Glomerular visceral epithelial cell (primary cell): ENCODE results near the gene SH3RF1.

ENCODE experiments used
- DNase-seq: peaks from one replicate; pipeline ENCODE4 v3.0.0-alpha.2; 2016; ENCODE audit errors: extremely low spot score

Gene SH3RF1

DNA sequence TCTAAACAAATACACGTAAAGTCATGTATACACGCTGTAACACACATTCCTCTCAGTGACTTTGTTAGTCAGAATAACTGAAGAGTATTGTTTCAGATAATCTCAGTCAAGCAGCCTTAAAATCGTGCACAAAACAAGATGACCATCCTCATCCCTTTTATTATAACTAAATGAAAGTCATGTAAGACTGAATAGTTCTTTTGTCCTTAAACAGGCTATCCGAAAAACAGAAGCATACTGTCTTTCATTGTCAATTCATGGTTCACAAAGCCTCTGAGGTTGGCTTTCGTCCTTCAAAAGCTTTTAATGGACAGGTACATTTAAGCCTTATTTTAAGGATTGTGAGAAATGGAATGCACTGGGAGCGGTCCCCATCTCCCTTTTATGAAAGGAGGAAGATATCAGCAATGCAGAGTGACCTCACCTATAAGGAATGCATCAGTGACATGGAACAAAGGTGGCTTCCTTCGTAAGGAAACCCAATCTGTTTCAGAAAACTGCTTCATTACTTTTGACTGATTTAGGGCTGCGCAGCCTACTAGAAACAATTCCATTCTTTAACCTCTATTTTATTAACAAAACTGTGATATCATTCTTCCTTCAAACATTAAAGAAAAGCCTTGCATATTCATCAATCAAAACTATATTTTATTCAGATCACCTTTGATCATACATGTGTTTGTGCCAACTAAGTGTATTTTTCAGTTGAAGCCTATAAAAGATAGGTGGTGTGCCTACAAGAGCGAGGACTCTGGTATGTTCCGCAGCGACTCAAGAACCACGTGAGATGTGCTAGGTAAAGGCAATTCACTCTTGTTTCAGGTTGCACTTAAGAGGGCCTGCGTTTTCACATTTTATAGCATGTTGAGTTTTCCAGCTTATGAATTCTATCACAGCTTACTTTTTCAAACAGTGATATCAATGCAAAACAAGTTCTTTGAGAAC is 19.2 kb downstream of the SH3RF1 start:
- peak; percentile 68 for DNase-seq

DNA sequence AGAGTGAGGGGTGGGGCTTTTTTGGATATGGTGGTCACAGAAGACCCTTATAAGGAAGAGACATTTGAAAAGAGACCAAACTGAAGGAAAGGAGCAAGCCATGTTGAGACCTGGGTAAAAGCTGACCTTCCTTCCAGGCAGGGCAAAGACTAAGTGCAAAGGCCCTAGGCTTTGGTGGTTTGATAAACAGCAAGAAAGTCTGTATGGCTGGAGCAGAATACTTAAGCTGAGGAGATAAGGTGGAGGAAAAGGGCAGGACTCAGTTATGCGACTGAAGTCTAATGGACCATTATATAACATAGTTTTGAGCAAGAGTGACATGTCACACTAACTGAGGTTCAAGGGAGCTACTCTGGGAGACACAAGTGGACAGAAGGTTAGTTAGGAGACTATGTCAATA is 20.0 kb downstream of the SH3RF1 start:
- no peak for DNase-seq

DNA sequence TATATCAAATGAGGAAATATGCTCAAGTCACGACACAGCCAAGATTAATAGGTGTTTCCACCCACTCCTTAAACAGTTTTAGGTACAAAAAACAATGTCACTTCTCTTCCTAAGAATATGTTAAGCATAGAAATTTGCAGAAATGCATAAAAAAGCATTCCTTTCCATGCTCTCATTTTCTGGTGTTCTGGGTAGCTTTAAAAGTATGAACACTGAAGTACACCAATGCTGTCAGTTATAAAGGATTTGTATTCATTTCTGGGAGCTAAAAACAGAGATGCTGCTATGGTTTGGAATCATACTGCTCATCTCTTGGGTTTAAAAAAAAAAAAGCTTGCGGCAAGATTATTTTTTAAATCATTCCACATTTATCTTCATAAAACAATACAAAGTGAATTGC is 20.8 kb downstream of the SH3RF1 start:
- no peak for DNase-seq

DNA sequence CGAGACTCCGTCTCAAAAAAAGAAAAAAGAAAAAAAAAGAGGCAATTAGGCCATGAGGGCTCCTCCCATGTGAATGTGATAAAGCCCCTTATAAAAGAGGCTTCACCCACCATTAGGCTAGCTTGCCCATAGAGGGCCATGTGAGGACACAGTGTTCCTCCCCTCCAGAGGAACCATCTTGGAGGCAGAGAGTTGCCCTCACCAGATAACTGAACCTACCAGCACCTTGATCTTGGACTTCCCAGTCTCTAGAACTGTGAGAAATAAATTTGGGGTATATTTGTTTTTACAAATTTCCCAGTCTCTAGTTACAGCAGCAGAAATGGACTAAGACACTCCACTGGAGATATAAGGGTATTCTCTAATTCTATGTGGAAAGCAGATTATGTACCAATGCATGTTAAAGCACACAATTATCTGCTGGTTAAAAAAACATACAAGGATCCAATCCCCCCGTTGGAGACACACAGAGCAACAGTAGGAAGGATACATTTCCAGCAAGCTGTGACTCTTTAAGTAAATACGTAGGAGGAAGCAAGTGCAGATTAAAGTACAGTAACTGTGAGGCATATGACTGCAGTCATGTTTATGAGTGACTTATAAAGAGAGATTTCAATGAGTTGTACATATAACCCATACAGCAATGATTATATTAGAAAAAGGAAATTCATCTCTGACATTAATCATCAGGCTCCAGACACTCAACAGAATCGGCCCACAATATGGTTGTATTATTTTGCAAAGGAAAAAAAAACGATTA is 21.4 kb downstream of the SH3RF1 start:
- DNase-seq: peak; percentile 77

DNA sequence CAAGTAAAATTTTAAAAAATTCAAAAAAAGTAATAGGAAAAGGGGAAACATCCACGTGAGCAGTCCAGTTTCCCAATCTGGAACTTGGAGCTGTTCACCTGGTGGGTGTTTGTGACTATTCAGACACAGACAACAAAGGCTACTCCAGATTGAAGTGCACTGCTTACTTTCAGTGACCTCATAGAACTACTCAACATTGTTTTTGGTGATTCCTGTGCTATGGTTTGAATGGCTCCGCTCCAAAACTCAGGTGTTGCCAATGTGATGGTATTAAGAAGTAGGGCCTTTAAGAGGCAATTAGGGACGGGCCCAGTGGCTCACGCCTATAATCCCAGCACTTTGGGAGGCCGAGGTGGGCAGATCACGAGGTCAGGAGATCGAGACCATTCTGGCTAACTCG is 22.1 kb downstream of the SH3RF1 start:
- DNase-seq: no peak

DNA sequence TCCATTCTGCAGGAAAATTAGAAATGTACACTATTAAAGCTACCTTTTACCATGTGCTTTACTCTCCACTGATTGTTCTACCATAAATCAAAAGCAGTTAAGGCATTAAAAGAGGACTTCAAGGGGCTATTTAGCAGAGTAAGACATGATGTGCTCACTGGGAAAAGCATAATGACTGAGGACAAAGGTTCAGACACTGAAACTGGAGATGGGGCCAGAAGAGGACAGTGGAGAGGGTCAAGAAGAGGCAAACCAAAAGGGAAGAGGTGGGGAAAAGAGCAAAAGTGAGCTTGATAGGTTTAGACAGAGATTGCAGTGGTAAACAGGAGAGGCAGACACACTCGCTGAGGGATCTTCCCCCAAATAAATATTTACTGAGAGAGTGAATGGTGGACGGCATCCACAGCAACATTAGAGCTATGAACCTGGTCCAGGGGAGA is 23.8 kb downstream of the SH3RF1 start:
- no peak for DNase-seq

DNA sequence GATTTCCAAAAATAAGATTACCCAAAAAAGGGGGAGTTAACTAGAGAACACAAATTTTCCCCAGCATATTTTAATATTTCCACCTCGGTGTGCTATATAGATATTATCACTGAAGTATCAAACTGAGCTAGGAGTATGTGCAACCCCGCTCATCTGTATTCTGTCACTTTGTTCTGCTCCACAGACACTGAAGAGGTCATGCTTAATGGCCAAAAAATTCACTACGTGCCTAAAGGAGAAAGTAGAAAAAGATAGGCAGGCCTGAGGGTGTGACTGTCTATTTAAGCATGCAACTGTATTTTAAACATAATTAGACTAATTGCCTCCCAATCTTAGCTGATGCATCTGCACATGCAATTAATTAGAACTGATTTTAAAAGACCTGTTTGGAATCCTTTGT is 24.5 kb downstream of the SH3RF1 start:
- no peak for DNase-seq

DNA sequence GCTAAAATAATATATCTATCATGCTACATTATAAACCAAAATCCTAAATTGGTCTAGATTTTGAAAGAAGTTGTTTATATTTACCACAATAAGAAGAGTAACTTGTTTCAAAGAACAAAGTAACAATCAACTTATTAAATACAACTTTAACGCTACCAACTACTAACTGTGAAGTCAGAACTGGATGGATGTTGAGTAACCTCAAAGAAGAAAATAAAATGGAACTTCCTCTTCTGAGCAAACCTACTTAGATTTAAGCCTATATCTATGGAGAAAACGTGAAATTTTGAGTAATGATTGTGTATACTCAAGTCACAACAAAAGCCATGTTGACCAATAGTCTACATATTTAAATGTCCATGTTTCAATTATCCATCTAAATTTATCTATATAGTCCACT is 25.7 kb downstream of the SH3RF1 start:
- no peak for DNase-seq

DNA sequence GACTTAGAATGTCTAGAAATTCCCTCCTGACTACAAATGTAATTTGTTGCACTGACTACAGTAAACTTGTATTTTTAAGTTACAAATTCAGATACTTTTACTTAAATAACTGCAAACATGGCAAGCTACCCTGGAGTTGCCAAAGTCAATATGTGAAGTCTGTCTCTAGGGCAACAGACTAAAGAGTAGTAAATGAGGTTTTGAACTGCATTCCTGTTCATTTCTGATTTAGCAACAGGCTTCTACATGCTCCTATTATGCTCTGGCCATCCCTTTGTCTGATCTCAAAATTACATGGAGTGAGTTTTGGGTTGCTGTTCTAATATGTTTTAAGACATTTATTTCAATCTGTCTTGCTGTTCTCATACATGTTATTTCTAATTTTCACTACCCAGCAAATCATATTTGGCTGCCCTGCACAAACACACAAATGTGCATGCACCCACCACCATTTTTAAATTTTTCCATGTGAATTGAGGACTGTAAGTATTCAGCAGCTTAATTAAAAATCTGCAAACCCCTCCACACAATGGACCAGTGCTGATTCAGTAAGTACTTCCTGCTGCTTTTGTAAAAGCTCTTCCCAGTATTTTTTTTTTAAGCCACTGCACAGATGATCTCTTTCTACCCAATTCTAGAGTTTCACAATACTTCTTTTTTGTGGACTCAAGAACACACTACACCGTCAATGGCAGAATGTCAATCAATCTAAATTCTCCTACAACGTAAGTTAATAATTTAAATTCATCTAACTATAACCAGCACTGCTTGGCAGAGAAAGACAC is 26.7 kb downstream of the SH3RF1 start:
- peak; percentile 43 for DNase-seq

DNA sequence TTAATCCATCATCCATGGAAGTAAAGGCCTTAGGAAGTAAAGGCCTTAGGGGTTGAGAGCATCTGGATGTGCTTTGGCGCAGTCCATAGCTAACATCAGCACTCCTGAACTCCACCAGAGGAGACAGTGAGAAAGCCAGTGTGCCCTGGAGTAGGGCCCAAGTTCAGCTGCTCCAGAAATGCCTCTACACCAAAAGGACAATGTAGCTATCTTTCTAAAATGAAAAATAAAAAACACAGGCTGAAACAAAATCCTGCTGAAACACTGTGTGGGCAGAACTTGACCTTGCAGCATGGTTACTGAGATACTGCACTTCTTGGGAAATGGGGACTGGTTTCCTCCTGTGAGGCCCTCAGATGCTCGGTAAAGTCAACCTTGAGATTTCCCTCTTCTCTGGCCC is 29.3 kb downstream of the SH3RF1 start:
- DNase-seq: no peak

DNA sequence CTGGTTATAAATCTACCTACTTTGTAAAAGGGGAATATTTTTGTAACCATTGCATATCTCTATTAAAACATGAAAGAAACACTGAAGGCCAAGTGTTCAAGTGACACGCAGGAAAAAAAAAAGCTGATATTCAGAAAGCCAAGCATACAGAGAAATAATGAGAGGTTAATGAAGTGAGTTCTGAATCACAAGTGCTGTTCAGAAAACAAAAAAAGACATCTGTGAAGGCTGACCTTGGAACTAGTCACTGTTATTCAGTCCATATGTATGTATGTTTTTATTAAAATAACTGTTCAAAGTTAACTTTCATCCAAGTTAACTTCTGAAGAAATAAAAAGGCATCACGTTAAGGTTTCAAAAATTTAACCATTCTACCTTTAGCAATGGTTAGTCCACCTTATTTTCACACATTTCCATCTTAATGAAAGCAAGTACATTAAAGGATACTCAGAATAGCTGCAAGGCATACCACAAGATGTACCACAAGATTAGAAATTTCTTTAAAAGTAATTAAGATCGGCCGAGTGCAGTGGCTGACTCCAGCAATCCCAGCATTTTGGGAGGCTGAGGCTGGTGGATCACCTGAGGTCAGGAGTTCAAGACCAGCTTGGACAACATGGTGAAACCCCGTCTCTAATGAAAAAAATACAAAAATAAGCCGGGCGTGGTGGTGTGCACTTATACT is 31.4 kb downstream of the SH3RF1 start:
- no peak for DNase-seq

DNA sequence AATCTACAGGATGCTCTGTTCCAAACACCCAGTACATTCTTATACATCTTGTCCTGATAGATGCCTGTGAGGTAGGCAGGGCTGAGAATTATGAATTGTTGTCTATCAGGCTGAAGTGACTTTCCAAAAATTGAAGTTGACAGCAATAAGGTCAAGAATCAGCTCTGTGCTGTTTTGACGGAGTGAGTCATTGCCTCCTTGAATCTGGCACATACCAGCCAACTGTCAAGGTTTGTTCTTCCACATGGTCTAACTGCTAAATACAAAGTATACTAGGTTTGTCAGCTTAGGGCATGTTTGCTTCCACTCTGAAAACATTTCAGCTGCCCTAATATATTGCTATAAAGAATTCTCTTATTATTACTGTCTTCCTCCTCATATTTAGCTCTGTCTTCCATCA is 32.3 kb downstream of the SH3RF1 start:
- DNase-seq: no peak

DNA sequence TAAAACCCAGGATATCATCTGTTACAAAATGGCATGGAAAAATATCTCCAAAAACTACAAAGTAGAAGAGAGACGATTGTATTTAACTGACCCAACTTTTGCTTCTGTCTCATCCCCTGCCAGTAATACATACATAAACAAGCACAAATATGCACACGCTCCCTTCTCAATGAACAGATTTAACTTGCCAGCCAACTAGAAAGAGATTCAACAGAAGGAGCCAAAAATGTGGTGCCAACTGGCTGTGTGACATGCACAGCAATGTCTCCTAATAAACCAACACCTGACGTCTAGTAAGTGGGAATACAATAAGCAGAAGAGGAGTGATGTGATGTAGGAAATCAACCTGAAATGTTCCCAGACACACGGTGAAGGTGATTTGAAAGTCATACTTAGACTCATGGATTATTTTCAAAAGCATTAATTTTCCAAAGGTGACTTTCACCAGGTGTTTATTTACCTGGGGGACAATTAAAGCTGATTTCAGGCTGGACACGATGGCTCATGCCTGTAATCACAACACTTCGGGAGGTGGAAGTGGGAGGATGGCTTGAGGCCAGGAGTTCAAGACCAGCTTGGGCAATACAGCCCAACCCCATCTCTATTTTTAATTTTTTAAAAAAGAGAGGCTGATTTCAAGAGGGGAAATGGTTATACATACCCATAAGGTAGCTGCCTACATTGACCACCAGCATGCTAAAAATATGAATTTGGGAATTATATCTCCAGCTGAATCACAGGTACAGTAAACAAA is 33.7 kb downstream of the SH3RF1 start:
- DNase-seq: no peak

DNA sequence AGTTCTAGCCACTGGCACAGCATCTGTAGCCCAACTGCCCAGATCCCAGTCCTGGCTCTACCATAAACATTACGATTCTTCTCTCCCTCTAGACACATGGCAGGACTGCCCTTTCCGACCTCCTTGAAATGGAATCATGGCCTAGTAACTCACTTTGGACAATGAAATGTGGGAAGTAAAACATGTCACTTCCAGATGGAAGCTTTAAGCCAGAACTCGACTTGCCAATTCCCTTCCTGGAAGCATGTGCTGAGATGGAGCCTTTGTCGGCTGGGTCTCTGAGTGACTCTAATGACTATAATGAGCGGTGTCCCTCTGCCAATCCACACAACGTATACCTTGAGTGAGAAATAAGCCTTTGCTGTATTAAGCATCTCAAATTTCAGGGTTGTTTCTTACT is 34.7 kb downstream of the SH3RF1 start:
- no peak for DNase-seq

DNA sequence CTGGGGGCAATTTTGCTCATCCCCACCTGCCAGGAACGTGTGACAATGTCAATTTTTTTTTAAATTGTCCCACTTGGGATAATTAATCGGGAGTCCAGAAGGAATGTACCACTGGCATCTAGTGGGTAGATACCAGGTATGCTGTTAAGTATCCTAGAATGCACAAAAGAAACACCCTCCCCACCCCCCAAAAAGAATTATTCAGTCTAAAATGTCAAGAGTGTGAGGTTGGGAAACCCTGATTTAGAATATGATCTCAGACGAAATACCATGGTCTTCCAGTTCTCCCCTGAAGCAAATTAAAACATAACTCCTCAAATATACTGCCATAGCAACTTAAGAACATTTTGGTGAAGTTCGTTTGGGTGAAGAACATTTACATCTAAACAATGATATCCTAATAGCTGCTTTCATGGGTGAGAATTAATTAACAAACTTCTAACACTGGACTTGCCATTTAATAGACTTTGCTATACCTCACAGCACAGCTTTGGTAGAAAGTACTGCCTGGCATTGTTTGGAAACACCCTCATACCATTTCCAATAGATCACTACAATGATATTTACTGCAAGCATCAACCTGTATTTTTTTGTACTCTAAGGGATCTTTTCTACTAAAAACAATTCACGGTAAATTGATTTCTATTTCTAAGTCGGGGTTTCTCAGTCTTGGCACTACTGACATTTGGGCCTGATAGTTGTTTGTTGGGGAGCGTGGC is 36.5 kb downstream of the SH3RF1 start:
- DNase-seq: no peak

DNA sequence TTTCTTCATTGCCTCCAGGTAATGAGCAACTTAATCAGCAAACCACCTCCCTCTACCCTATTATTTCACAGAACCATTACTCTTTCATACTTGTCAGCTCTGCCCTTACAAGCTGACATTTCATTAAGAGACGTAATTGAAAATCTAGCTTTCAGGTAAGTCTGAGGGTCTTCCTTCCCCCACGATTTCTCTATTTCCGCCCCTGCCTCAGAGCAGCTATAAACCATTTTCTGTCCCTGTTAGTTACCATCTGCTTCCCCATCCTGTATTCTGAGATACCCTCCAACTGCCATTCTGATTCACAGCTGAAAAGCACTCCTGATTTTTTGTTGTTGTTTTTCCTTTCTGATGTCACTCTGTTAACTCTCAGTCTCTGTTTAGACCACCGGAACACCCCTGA is 37.1 kb downstream of the SH3RF1 start:
- no peak for DNase-seq

DNA sequence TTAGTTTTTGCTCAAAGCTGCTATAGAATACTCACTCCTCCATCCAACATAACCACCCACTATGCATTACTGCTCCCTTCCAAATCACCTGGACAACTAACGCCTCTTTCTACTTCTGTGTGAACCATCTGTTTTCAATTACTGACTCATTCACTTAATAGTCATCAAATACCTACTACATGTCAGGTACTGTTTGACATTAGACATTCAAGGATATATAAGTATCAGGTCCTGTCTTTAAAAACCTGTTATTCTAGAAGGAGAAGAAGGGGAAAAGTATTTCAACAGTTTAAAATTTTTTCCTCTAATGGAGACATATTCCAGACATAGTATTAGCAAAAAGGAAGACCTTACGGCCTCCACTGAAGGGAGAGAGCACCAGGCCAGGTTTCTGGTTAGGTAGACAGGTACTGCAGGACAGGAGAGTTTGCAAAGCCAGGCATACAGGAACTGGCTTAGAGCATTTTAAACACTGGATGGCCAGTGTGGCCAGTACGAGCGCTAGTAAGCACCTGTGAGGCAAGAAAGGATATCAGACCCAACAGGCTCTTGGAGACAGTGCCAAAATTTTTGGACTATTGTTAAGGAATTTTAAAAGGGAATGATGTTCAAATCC is 39.0 kb downstream of the SH3RF1 start:
- DNase-seq: no peak

DNA sequence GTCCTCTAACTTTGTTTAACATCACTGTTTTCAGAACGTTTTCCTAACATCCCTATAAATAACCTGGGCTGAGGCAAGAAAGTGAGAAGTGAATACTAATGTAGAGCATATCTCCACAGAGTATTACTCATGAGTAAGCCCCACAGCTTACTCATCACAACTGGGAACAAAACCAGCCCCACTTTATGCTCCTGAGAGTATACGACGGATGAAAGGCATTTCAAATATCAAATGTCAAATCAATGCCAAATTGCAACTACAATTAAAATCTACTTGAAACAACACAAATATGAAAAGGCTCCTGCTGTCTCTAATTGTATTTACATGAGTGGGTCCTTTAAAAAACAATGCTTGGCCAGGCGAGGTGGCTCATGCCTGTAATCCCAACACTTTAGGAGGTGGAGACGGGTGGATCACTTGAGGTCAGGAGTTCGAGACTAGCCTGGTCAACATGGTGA is 41.2 kb downstream of the SH3RF1 start:
- peak; percentile 80 for DNase-seq

DNA sequence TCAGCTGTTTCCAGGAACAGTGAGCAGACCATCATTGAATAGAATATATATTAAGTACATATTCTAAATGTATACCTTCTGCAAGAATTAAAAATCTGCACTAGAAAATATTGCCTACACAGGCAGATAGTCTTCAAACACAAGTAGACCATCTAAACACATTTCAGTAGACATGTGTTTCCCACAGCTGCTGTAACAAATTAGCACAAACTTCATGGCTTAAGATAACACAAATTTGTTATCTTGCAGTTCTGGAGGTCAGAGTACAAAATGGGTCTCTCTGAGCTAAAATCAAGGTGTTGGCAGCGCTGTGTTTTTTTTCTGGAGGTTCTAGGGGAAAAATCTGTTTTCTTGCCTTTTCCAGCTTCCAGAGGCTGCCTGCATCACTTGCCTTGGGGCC is 42.7 kb downstream of the SH3RF1 start:
- DNase-seq: no peak

DNA sequence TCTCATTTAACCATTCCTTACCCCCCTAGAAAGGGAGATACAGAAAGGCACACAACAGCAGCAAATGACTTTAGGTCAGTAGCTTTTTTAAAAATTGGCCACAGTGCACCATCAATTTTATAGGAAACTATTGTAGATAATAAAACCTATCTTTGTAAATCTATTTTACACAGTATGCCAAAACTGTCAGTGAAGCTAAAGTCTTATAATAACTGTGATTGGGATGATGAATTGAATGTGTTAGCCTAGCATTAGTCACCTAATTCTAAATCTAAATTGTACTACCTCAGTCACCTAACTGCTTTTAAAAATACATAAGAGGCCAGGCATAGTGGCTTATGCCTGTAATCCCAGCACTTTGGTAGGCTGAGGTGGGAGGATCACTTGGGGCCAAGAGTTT is 44.2 kb downstream of the SH3RF1 start:
- DNase-seq: no peak
